GM19043 (cell line): ENCODE results near the gene CDYL.

Source experiments
- ATAC-seq: cut with Tn5 transposase; IDR thresholded peaks from one replicate; pipeline ENCODE4 v1.9.1; 2021; ENCODE audit warnings: low read depth; ENCODE audit not compliant: unreplicated experiment

CDYL gene

GRCh38 chr6:4929097-4929718, 153.0 kb downstream of the CDYL start:
- ATAC-seq: no peak

GRCh38 chr6:4930025-4930691, 154.0 kb downstream of the CDYL start:
- ATAC-seq: no peak

- no peak for ATAC-seq
Observed at GRCh38 chr6:4931530-4932227, 155.5 kb downstream of the CDYL start.

GRCh38 chr6:4932228-4932903, 156.2 kb downstream of the CDYL start:
- ATAC-seq: no peak

GRCh38 chr6:4935486-4935885, 159.3 kb downstream of the CDYL start:
- ATAC-seq: peak; percentile 49

DNA sequence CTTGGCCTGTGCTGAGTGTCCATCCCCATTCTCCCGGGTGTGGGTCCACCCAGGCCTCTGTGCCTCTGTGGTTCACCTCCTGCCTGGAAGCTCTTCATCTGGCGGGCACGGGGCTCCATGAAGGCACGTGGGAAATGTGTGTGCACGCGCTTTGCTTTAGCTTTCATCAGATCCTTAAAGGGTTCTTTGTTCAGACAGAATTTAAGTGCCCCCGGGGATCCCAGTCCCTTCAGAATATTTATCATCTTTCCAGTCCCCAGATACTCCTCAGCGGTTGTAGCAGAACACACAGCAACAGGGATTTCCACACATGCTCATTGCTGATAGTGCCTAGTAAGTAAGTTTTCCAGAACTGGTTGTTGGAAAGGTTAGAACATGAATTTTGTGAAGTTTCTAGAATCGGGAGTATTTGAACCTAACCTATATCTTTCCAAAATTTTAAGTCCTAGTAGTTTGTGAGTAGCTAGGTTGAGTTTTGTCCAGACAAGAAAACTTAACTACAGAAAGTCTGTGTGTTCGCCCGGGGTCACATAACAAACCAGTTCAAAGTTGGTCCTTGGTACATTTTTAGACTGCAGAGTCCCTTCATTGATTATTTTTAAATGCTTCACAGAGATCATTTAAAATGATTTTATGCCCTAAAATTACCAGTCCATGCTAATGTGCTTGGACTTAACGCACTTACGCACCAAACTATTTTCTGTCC, 159.9 kb downstream of the CDYL start:
- no peak for ATAC-seq

GRCh38 chr6:4936681-4937041, 160.5 kb downstream of the CDYL start:
- ATAC-seq: no peak

DNA sequence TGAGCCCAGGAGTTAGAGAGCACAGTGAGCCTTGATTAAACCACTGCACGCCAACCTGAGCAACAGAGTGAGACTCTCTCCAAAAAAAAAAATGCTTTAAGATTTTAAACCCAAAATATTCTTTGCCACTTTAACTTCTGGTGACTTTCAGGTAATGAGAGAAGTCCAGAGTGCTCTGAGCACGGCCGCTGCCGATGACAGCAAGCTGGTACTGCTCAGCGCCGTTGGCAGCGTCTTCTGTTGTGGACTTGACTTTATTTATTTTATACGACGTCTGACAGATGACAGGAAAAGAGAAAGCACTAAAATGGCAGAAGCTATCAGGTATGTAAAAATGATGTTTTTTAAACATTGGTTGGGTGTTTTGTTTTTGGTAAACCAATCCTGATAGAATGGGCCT, 161.2 kb downstream of the CDYL start:
- ATAC-seq: no peak

DNA sequence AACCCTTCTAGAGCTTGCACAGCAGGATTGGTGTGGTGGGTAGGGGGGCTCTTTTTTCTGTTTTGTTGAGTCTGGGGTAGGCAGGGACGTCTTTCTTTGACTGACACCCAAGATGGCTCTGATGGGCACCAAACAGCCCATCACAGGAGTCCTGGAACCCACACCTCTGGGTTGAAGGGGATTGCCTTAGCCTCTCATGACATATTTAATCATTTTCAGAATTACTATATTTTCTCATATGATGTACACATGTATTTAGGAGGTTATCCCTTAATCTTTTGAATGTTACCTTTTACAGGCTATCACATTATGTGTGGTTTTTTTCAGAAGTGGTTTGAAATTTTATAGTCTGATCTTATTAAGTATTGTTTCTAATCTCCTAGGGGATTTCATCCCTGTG, 163.0 kb downstream of the CDYL start:
- ATAC-seq: no peak

- no peak for ATAC-seq
Observed at GRCh38 chr6:4940416-4940815, 164.2 kb downstream of the CDYL start.

GRCh38 chr6:4941782-4942672, 165.8 kb downstream of the CDYL start:
- ATAC-seq: peak; percentile 77

- ATAC-seq: peak; percentile 14
Observed at GRCh38 chr6:4942673-4943009, 166.4 kb downstream of the CDYL start.

- ATAC-seq: no peak
Observed at GRCh38 chr6:4943716-4944115, 167.5 kb downstream of the CDYL start.

DNA sequence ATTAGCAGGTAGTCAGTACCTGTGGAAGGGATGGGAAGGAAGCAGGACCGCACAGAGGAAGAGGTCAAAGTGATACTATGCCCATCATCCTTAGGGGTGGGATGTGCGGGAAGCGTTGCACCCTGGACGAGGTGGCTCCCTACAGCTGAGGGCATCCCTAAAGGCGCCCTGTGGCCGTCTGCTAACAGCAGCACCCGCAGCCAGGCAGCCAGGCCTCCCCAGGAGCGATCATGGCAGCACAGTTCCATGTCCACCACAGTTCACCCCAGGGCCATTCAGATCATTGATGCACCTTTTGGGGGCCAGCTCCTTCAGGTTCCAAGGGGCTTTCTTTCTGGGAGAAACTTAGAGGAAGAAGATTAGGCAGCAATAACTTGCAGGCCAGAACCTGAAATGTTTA, 168.1 kb downstream of the CDYL start:
- ATAC-seq: no peak

DNA sequence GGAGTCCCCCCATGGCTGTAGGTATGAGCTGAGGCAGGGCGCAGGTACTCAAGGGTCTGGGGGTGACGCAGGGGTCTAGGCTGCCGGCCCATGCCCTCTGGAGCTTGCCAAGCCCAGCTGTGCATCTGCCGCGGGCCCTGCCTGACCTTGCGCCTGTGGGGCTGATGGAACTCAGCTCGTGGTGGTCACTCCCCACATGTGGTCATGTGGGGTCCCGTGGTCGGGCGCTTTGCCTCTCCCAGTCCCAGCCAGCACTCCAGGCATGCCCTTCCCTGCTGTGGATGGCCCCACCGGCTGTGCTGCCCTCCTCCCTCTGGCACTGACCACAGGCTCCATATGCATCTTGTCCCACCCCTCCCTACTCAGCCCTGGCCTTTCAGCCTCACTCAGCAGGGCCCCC, 170.3 kb downstream of the CDYL start:
- no peak for ATAC-seq

- no peak for ATAC-seq
Observed at GRCh38 chr6:4947716-4948115, 171.5 kb downstream of the CDYL start.

DNA sequence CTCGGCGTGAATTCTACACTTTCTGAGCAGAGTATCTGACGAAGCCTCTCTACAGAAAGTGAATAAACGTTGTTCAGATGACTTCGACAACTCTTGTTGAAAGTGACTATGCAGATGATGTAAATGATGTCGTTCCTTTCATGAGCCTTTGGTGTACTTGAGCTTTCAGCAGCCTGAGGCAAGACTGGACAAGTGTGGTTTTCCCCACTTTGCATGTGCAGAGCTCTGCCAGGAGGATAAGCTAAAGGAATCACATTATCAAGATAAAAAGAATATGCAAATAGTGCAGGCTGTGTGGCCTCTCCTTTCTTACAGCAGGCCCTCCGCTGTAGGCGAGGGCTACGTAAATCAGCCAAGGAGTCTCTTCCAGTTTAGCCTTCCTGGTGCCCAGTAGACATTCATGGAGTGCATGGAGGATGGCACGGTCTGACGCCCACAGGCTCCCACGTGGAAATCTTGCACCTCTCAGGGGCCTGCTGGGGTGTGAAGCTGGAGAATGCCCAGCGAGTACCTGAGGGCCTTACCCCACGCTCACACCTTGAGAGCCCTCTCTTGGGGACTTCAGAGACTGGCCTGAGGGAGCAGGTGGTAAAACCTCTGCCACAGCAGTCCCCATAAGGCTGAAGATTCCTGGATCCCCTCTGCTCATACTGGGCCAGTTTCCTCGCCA, 172.7 kb downstream of the CDYL start:
- no peak for ATAC-seq

GRCh38 chr6:4950076-4950475, 173.9 kb downstream of the CDYL start:
- ATAC-seq: no peak

- no peak for ATAC-seq
Observed at GRCh38 chr6:4950836-4951533, 174.8 kb downstream of the CDYL start.
